GM23338 (cell line): Measurements from ENCODE around the gene TRAPPC4. TPM values are rescaled to one million over a fixed set of nuclear protein-coding genes. Genes with fewer than 3 reads are reported as not detected.

Experiments used
- ATAC-seq: fragments of 200-7000 bp; cut with Tn5 transposase; 3 replicates; pipeline ENCODE4 v1.9.1; 2020
- DNase-seq: peaks from one replicate; pipeline ENCODE4 v3.0.0-alpha.2; 2015; ENCODE audit warnings: low spot score
- H2AFZ ChIP-seq: fragments of 200-600 bp; sonication (generic); 2 replicates; pipeline ENCODE4 v1.8.0; 2016; ENCODE audit warnings: antibody characterized with exemption, mild to moderate bottlenecking, moderate library complexity
- H3F3A ChIP-seq: fragments of 200-600 bp; sonication (generic); replicated peaks from 2 replicates; pipeline ENCODE4 v1.8.0; 2017; ENCODE audit warnings: antibody characterized with exemption, mixed run types, low read depth
- H3K27ac ChIP-seq: fragments of 200-600 bp; sonication (generic); 2 replicates; pipeline ENCODE4 v1.6.1; 2016; ENCODE audit warnings: low read depth
- H3K27me3 ChIP-seq: fragments of 200-600 bp; sonication (generic); 2 replicates; pipeline ENCODE4 v1.8.0; 2016; ENCODE audit warnings: mild to moderate bottlenecking, mixed run types, moderate library complexity; ENCODE audit not compliant: insufficient read depth
- H3K36me3 ChIP-seq: fragments of 200-600 bp; sonication (generic); 2 replicates; pipeline ENCODE4 v1.8.0; 2016; ENCODE audit warnings: mild to moderate bottlenecking; ENCODE audit not compliant: insufficient read depth
- H3K4me1 ChIP-seq: fragments of 200-600 bp; sonication (generic); 2 replicates; pipeline ENCODE4 v1.8.0; 2016; ENCODE audit warnings: mild to moderate bottlenecking, moderate library complexity; ENCODE audit not compliant: insufficient read depth
- H3K4me2 ChIP-seq: fragments of 200-600 bp; sonication (generic); 2 replicates; pipeline ENCODE4 v1.7.1; 2017; ENCODE audit warnings: mixed run types
- H3K4me3 ChIP-seq: fragments of 200-600 bp; sonication (generic); 2 replicates; pipeline ENCODE4 v1.6.1; 2016; ENCODE audit warnings: mixed run types
- H3K79me2 ChIP-seq: fragments of 200-600 bp; sonication (generic); replicated peaks from 2 replicates; pipeline ENCODE4 v1.8.0; 2017; ENCODE audit warnings: mild to moderate bottlenecking; ENCODE audit not compliant: insufficient read depth
- H3K9me2 ChIP-seq: fragments of 200-600 bp; sonication (generic); 2 replicates; pipeline ENCODE4 v1.8.0; 2017; ENCODE audit not compliant: insufficient read depth
- H4K20me1 ChIP-seq: fragments of 200-600 bp; sonication (generic); replicated peaks from 2 replicates; pipeline ENCODE4 v1.8.0; 2017; ENCODE audit warnings: mild to moderate bottlenecking; ENCODE audit not compliant: insufficient read depth
- H3K27ac Mint-ChIP-seq: 2 replicates; pipeline ENCODE4 v1.8.0; 2020; ENCODE audit warnings: inconsistent platforms, mild to moderate bottlenecking, moderate library complexity, mixed read lengths
- H3K27me3 Mint-ChIP-seq: 3 replicates; pipeline ENCODE4 v1.8.0; 2022; ENCODE audit warnings: low read depth, mild to moderate bottlenecking, moderate library complexity, mixed read lengths, inconsistent platforms; ENCODE audit not compliant: insufficient read depth, poor library complexity
- H3K36me3 Mint-ChIP-seq: 3 replicates; pipeline ENCODE4 v1.8.0; 2021; ENCODE audit warnings: low read depth, mild to moderate bottlenecking, inconsistent platforms, moderate library complexity, mixed read lengths
- H3K4me1 Mint-ChIP-seq: 3 replicates; pipeline ENCODE4 v1.8.0; 2020; ENCODE audit warnings: mild to moderate bottlenecking, inconsistent platforms, mixed read lengths
- H3K4me3 Mint-ChIP-seq: 3 replicates; pipeline ENCODE4 v1.8.0; 2021; ENCODE audit warnings: moderate library complexity, mild to moderate bottlenecking, inconsistent platforms, mixed read lengths
- H3K9me3 Mint-ChIP-seq: 3 replicates; pipeline ENCODE4 v1.8.0; 2020; ENCODE audit warnings: moderate library complexity, mild to moderate bottlenecking, inconsistent platforms, mixed read lengths
- CREB1 ChIP-seq: fragments of 250-450 bp; sonication (Bioruptor Pico); IDR thresholded peaks from 2 replicates; pipeline ENCODE4 v1.5.0; 2020; ENCODE audit warnings: low read depth, mild to moderate bottlenecking, moderate library complexity
- CTCF ChIP-seq, 2 experiments: fragments of 200-600 bp in 1 of 2; sonication (generic) in 1 of 2; conservative IDR thresholded peaks; 2 replicates each; pipeline versions ENCODE4 v1.5.1 to v1.6.1; 2016 to 2017; ENCODE audit warnings: antibody characterized with exemption in 2 of 2, low read depth in 2 of 2, mild to moderate bottlenecking in 2 of 2, moderate library complexity in 1 of 2
- EZH2 ChIP-seq: fragments of 200-600 bp; sonication (generic); IDR thresholded peaks from one replicate; pipeline ENCODE4 v1.8.0; 2017; ENCODE audit warnings: antibody characterized with exemption, mild to moderate bottlenecking, low read depth; ENCODE audit not compliant: unreplicated experiment
- NANOG ChIP-seq: IDR thresholded peaks from 2 replicates; pipeline ENCODE4 v1.6.1; 2016; ENCODE audit warnings: antibody characterized with exemption, borderline replicate concordance
- POLR2AphosphoS5 ChIP-seq: IDR thresholded peaks from 2 replicates; pipeline ENCODE4 v1.6.1; 2016; ENCODE audit warnings: antibody characterized with exemption, low read depth
- REST ChIP-seq: IDR thresholded peaks from one replicate; pipeline ENCODE4 v1.6.1; 2018; ENCODE audit warnings: antibody characterized with exemption; ENCODE audit not compliant: unreplicated experiment
- STAT1 ChIP-seq: IDR thresholded peaks from one replicate; pipeline ENCODE4 v1.6.1; 2016; ENCODE audit warnings: antibody characterized with exemption; ENCODE audit not compliant: unreplicated experiment
- polyA plus RNA-seq: library from polyadenylated mRNA; unstranded; fragments of >200 nt; fragmentation: Nextera tagmentation; extraction: Ambion mirVana; gene quantifications from 2 replicates; pipeline ENCODE4 v1.2.1, GENCODE V29; 2016
- total RNA-seq: library from RNA; depleted of rRNA; stranded (reverse); fragments of >200 nt; shearing (Covaris generic); gene quantifications from 2 replicates; pipeline ENCODE4 v1.2.3, GENCODE V29; 2014
- TF ChIP-seq, protein P1 (sequence below): IDR thresholded peaks from 2 replicates; pipeline ENCODE4 v1.6.1; 2016; ENCODE audit warnings: antibody characterized with exemption
- TF ChIP-seq, protein P2 (sequence below): fragments of 250-450 bp; sonication (Bioruptor Pico); IDR thresholded peaks from 2 replicates; pipeline ENCODE4 v1.5.0; 2020; ENCODE audit warnings: mild to moderate bottlenecking, moderate library complexity

TRAPPC4 gene
- total and polyA plus RNA-seq, 2 experiments from 2014 or later = 79.9 to 142 TPM

GRCh38 chr11:118973985-118974384 is 44.6 kb upstream of the TRAPPC4 start:
- peaks cover 4% of the 10 kb centered on the region for H3K27me3 Mint-ChIP-seq

More at GRCh38 chr11:118973985-118974384, 44.6 kb upstream of the TRAPPC4 start:
- Histone ChIP-seq H3K4me1 (peaks cover 3% of the 10 kb centered on the region; the same call in 1 of the 2 replicates), H2AFZ (no peak overlapping the region), H3F3A (no peaks in the 10 kb centered on the region), H3K79me2 (no peaks in the 10 kb centered on the region), H3K27ac (no peak overlapping the region), H3K27me3 (no peaks in the 10 kb centered on the region), H3K4me2 (no peak overlapping the region), H3K36me3 (no peaks in the 10 kb centered on the region), H3K4me3 (no peak overlapping the region), H4K20me1 (no peaks in the 10 kb centered on the region), H3K9me2 (no peaks in the 10 kb centered on the region)
- H3K4me3 Mint-ChIP-seq = no peak overlapping the region
- TF ChIP-seq POLR2AphosphoS5 = no peak
- no peak for TF ChIP-seq EZH2
- TF ChIP-seq STAT1 = no peak
- no peak for TF ChIP-seq REST
- TF ChIP-seq CTCF (conservative IDR thresholded peaks at IDR 0.05; ENCODE audit: low read depth in 2 of 2) = no peak
- TF ChIP-seq CREB1 = no peak
- TF ChIP-seq, protein P1, sequence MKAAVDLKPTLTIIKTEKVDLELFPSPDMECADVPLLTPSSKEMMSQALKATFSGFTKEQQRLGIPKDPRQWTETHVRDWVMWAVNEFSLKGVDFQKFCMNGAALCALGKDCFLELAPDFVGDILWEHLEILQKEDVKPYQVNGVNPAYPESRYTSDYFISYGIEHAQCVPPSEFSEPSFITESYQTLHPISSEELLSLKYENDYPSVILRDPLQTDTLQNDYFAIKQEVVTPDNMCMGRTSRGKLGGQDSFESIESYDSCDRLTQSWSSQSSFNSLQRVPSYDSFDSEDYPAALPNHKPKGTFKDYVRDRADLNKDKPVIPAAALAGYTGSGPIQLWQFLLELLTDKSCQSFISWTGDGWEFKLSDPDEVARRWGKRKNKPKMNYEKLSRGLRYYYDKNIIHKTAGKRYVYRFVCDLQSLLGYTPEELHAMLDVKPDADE = no peak
- no peak for TF ChIP-seq NANOG
- TF ChIP-seq, protein P2, sequence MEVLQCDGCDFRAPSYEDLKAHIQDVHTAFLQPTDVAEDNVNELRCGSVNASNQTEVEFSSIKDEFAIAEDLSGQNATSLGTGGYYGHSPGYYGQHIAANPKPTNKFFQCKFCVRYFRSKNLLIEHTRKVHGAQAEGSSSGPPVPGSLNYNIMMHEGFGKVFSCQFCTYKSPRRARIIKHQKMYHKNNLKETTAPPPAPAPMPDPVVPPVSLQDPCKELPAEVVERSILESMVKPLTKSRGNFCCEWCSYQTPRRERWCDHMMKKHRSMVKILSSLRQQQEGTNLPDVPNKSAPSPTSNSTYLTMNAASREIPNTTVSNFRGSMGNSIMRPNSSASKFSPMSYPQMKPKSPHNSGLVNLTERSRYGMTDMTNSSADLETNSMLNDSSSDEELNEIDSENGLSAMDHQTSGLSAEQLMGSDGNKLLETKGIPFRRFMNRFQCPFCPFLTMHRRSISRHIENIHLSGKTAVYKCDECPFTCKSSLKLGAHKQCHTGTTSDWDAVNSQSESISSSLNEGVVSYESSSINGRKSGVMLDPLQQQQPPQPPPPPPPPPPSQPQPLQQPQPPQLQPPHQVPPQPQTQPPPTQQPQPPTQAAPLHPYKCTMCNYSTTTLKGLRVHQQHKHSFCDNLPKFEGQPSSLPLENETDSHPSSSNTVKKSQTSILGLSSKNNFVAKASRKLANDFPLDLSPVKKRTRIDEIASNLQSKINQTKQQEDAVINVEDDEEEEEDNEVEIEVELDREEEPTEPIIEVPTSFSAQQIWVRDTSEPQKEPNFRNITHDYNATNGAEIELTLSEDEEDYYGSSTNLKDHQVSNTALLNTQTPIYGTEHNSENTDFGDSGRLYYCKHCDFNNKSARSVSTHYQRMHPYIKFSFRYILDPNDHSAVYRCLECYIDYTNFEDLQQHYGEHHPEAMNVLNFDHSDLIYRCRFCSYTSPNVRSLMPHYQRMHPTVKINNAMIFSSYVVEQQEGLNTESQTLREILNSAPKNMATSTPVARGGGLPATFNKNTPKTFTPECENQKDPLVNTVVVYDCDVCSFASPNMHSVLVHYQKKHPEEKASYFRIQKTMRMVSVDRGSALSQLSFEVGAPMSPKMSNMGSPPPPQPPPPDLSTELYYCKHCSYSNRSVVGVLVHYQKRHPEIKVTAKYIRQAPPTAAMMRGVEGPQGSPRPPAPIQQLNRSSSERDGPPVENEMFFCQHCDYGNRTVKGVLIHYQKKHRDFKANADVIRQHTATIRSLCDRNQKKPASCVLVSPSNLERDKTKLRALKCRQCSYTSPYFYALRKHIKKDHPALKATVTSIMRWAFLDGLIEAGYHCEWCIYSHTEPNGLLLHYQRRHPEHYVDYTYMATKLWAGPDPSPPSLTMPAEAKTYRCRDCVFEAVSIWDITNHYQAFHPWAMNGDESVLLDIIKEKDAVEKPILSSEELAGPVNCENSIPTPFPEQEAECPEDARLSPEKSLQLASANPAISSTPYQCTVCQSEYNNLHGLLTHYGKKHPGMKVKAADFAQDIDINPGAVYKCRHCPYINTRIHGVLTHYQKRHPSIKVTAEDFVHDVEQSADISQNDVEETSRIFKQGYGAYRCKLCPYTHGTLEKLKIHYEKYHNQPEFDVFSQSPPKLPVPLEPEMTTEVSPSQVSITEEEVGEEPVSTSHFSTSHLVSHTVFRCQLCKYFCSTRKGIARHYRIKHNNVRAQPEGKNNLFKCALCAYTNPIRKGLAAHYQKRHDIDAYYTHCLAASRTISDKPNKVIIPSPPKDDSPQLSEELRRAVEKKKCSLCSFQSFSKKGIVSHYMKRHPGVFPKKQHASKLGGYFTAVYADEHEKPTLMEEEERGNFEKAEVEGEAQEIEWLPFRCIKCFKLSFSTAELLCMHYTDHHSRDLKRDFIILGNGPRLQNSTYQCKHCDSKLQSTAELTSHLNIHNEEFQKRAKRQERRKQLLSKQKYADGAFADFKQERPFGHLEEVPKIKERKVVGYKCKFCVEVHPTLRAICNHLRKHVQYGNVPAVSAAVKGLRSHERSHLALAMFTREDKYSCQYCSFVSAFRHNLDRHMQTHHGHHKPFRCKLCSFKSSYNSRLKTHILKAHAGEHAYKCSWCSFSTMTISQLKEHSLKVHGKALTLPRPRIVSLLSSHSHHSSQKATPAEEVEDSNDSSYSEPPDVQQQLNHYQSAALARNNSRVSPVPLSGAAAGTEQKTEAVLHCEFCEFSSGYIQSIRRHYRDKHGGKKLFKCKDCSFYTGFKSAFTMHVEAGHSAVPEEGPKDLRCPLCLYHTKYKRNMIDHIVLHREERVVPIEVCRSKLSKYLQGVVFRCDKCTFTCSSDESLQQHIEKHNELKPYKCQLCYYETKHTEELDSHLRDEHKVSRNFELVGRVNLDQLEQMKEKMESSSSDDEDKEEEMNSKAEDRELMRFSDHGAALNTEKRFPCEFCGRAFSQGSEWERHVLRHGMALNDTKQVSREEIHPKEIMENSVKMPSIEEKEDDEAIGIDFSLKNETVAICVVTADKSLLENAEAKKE = no peak
- no peaks in the 10 kb centered on the region for H3K9me3 Mint-ChIP-seq
- DNase-seq (no peak), ATAC-seq (no peak)
- no peak overlapping the region for H3K27ac Mint-ChIP-seq
- no peaks in the 10 kb centered on the region for H3K36me3 Mint-ChIP-seq
- H3K4me1 Mint-ChIP-seq = peaks cover 5% of the 10 kb centered on the region
